ENCODE results near the gene PLA2G10.
"Not testable (repeated sequence)": the region's sequence is repeated elsewhere in the genome, so short reads cannot be mapped to it uniquely, and the experiment has no call there.

The PLA2G10 gene, protein sequence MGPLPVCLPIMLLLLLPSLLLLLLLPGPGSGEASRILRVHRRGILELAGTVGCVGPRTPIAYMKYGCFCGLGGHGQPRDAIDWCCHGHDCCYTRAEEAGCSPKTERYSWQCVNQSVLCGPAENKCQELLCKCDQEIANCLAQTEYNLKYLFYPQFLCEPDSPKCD

DNA sequence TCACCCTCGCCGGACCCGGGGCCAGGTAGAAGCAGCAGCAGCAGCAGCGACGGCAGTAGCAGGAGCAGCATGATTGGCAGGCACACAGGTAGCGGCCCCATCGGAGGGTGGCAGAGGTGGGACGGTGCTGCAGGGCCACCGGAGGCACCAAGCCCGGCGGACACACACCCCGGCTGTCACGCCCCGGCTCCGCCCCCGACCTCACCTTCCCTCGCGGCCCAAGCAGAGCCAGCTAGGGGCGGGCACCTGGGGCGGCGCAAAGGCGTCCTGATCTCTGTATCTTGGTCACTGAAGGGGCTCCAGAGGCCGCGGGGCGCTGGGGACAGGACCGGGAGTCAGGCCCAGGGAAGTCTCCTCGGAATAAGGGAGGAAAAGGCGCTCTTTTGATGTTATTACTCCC, at the start of gene PLA2G10:
TSS of gene PLA2G10 (minus strand) at position 180 of the 400 bp plus-strand sequence. CDS start at position 101, 79 bp downstream.
- not testable (repeated sequence) for DNase-seq

DNA sequence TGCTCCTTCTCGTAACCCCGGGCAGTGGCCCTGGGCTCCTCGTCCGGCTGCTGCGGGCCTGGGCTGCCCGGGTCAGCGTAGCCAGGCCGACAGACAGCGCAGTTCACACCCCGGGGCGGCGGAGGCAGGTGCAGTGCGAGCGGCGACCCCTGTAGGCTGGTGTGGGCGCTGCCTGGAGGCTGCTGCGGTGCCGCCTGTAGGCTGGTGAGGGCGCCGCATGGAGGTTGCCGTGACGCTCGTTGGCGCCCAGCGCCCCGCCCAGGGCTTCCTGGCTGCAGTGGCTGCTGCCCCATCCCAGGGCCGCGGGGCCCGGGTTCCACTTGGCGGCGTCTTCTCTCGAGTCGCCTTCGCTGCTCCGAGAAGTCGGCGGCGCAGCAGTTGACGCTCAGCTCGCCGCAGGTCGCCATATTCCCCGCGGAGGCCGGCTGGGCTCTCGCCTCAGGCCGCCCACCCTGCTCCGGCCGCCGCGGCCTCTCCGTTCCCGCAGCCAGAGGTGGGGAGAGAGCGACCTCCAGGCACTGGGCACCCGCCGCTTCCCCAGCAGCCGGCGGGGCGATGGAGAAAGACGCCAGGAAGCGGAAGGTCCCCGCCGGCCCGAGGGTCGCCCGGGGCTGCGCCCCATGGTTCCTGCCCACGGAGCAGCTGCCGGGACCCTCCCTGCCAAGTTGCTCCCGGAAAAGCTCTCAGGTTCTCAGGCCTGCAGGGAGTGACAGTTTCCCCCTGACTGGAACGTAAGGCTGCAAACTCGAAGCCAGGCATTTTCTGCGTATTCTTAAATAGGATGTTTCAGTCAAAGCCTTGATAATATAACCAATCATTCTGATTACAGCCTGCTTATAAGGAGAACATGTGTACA, 48.4 kb upstream of the PLA2G10 start, which contains the start of gene NPIPA2:
TSS of gene NPIPA2 (plus strand) at position 261 of the 856 bp plus-strand sequence. CDS start 5,533 bp downstream, outside the sequence.
- not testable (repeated sequence) for DNase-seq

DNA sequence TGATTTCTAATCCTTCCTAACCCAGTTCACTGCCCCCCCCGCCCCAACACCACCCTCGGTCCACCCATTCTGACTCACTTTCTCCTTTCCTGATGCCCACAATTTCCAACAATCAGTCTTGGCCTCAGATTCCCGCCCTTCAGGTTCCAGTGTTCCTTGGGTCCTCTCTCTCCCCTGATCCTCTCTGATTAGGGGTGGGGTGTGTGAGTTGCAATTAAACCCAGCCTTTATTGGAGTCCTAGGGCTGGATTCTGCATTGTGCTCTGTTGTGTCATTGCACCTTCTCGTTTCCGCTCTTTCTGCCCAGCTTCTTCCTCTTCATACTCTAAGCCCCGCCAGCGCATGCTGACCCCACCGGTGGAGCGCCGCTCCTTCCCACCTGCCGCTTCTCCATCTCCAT, 47.7 kb upstream of the PLA2G10 start:
- not testable (repeated sequence) for DNase-seq

DNA sequence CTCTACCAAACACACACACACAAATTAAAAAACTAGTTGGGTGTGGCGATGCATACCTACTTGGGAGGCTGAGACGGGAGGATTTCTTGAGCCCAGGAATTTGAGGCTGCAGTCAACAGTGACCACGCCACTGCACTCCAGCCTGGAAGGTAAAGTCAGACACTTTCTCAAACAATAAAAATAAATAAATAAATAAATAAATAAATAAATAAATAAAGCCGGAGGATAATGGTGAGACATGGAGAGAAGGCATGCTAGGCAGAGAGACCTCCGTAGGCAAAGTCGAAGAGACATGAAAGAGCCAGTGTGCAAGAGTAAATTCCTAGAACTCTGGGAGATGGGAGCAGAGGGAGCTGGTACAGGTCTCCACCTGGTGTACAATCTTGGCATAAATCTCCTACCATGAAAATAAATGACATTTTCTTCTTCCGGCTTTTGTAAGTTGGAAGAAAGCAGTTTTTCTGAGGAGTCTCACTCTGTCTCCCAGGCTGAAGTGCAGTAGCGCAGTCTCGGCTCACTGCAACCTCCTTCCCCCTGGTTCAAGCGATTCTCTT, 46.8 kb upstream of the PLA2G10 start:
- DNase-seq: not testable (repeated sequence)

DNA sequence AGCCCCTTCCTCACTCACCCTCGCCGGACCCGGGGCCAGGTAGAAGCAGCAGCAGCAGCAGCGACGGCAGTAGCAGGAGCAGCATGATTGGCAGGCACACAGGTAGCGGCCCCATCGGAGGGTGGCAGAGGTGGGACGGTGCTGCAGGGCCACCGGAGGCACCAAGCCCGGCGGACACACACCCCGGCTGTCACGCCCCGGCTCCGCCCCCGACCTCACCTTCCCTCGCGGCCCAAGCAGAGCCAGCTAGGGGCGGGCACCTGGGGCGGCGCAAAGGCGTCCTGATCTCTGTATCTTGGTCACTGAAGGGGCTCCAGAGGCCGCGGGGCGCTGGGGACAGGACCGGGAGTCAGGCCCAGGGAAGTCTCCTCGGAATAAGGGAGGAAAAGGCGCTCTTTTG, 39.1 kb upstream of the PLA2G10 start:
- not testable (repeated sequence) for DNase-seq

DNA sequence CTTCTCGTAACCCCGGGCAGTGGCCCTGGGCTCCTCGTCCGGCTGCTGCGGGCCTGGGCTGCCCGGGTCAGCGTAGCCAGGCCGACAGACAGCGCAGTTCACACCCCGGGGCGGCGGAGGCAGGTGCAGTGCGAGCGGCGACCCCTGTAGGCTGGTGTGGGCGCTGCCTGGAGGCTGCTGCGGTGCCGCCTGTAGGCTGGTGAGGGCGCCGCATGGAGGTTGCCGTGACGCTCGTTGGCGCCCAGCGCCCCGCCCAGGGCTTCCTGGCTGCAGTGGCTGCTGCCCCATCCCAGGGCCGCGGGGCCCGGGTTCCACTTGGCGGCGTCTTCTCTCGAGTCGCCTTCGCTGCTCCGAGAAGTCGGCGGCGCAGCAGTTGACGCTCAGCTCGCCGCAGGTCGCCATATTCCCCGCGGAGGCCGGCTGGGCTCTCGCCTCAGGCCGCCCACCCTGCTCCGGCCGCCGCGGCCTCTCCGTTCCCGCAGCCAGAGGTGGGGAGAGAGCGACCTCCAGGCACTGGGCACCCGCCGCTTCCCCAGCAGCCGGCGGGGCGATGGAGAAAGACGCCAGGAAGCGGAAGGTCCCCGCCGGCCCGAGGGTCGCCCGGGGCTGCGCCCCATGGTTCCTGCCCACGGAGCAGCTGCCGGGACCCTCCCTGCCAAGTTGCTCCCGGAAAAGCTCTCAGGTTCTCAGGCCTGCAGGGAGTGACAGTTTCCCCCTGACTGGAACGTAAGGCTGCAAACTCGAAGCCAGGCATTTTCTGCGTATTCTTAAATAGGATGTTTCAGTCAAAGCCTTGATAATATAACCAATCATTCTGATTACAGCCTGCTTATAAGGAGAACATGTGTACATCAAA, 9.3 kb upstream of the PLA2G10 start, which contains the start of gene NPIPA3:
TSS of gene NPIPA3 (plus strand) at position 256 of the 856 bp plus-strand sequence. CDS start 5,533 bp downstream, outside the sequence.
- DNase-seq: not testable (repeated sequence)

DNA sequence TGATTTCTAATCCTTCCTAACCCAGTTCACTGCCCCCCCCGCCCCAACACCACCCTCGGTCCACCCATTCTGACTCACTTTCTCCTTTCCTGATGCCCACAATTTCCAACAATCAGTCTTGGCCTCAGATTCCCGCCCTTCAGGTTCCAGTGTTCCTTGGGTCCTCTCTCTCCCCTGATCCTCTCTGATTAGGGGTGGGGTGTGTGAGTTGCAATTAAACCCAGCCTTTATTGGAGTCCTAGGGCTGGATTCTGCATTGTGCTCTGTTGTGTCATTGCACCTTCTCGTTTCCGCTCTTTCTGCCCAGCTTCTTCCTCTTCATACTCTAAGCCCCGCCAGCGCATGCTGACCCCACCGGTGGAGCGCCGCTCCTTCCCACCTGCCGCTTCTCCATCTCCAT, 8.6 kb upstream of the PLA2G10 start:
- DNase-seq: not testable (repeated sequence)

DNA sequence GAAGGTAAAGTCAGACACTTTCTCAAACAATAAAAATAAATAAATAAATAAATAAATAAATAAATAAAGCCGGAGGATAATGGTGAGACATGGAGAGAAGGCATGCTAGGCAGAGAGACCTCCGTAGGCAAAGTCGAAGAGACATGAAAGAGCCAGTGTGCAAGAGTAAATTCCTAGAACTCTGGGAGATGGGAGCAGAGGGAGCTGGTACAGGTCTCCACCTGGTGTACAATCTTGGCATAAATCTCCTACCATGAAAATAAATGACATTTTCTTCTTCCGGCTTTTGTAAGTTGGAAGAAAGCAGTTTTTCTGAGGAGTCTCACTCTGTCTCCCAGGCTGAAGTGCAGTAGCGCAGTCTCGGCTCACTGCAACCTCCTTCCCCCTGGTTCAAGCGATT, 7.8 kb upstream of the PLA2G10 start:
- not testable (repeated sequence) for DNase-seq

DNA sequence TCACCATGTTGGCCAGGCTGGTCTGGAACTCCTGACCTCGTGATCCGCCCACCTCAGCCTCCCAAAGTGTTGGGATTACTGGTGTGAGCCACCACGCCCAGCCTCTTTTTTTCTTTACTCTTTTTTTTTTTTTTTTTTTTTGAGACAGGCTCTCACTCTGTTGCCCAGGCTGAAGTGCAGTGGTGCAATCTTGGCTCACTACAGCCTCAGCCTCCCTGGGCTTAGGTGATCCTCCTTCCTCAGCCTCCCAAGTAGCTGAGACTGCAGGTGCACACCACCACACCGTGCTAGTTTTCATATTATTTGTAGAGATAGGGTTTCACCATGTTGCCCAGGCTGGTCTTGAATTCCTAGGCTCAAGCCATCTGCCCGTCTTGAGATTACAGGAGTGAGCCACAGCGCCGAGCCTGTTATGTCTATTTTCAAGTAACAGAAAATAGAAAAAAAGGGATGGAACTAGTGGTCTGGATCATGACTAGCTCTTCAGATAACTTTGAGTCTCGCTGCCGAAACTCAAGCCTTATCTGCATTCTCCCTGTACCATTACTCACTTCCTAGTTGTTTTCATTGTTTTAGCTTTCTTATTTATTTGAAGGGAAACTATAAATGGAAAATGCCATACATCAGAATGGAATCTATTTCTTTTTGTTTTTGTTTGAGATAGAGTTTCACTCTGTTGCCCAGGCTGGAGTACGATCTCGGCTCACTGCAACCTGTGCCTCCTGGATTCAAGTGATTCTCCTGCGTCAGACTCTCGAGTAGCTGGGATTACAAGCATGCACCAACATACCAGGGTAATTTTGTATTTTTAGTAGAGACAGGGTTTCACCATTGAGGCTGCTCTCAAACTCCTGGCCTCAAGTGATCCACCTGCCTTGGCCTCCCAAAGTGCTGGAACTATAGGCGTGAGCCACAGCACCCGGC, 8.0 kb downstream of the PLA2G10 start:
- not testable (repeated sequence) for DNase-seq

DNA sequence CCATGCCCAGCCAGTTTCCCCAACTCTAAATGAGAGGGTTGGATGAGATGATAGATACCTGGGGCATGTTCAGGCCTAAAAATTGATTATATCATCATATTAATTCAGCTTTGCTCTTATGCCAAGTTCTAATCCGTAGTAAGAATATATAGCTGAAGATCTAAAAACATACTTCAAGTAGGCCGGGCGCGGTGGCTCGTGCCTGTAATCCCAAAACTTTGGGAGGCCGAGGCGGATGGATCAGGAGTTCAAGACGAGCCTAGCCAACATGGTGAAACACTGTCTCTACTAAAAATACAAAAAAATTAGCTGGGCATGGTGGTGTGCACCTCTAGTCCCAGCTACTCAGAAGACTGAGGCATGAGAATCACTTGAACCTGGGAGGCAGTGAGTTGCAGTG, 12.0 kb downstream of the PLA2G10 start:
- no peak for DNase-seq

DNA sequence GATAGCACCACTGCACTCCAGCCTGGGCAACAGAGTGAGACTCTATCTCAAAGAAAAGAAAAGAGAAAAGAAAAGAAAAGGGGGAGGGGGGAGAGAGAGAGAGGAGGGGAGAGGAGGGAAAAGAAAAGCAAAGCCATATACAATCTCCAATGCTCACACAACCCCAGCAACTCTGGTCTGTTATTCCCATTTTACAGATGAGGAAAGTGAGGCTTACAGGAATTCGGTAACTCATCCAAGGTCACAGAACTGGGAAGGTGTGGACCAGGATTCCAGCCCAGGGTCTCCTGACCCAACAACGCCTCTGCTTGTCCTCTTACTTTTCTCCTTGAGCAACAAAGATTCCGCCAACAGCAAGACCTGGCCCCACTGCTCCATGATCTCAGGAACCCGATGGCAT, 13.0 kb downstream of the PLA2G10 start:
- DNase-seq: no peak

DNA sequence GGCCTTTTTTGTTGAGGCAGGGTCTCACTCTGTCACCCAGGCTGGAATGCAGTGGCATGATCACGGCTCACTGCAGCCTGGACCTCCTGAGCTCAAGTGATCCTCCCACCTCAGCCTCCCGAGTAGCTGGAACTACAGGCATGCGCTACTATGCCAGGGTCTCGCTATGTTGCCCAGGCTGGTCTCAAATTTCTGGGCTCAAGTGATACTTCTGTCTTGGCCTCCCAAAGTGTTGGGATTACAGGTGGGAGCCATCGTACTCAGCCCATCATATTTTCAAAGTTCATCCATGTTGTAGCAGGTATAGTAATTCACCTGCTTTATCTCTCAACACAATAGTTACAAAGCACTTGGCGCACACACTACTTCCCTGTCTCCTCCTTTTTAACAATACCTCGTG, 13.7 kb downstream of the PLA2G10 start:
- DNase-seq: not testable (repeated sequence)

DNA sequence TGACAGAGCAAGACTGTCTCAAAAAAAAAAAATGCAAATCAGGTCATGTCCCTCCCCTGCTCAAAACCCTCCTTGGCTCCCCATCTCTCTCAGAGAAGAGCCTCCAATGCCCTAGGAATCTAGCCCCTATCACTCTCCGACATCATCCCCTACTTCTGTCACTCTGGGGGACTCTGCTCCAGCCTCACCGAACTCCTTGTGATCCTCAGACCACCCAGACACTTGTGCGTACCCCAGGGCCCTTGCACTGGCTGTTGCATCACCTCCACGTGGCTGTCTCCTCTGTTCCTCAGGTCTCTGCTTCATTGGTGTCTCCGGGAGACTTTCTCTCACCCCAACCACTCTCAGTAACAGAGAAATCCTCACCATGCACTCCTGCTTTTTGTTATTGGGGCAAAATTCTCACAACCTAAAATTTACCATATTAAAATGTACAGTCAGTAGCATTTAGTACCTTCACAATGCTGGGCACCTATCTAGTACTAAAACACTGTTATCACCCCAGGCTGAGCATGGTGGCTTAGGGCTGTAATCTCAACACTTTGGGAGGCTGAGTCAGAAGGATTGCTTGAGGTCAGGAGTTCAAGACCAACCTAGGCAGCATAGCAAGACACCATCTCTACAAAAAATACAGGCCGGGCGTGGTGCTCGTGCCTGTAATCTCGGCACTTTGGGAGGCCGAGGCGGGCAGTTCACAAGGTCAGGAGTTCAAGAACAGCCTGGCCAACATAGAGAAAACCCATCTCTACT, 15.2 kb downstream of the PLA2G10 start:
- no peak for DNase-seq

DNA sequence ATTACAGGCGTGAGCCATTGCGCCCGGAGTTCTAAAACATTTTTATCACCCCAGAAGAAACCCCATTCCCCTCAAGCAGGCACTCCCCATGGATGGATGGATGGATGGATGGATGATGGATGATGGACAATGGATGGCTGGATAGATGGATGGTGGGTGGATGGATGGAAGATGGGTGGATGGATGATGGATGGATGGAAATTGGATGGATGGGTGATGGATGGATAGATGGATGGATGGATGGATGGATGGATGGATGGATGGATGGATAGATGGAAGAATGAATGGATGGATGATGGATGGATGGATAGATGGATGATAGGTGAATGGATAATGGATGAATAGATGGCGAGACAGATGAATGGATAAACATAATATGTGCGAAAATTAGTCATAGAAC, 16.5 kb downstream of the PLA2G10 start:
- no peak for DNase-seq

DNA sequence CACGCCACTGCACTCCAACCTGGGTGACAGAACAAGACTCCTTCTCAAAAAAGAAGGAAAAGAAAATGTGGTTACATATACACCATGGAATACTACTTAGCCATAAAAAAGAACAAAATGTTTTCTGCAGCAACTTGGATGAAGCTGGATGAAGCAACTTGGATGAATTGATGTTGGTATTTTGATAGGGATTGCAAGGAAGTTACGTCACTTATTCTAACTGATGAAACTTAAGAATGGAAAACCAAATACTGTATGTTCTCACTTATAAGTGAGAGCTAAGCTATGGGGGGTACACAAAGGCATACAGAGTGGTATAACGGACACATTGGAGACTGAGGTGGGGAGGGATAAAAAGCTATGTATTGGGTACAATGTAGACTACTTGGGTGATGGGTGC, 17.5 kb downstream of the PLA2G10 start:
- DNase-seq: no peak

DNA sequence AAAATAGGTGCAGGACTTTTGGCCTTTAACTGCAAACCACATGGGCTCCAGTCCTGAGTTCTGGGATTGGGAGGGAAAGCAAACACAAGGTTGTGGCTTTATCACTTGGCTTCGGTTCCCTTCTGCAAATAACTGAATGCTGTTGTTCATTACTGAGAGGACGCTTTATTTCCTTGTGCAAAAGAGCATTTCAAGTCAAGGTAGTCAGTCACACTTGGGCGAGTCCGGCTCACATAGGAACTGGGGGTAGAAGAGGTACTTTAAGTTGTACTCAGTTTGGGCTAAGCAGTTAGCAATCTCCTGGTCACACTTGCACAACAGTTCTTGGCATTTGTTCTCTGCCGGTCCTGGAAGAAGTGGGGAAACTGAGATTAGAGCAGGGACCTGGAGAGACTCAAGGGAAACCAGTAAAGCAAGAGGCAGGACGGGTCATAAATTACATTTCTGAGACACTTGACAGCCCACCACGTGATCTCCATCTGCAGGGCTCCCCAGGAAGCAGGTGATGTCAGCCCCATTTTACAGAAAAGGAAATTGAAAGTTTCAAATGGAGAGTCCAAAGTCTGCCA, 21.6 kb downstream of the PLA2G10 start:
- DNase-seq: no peak

DNA sequence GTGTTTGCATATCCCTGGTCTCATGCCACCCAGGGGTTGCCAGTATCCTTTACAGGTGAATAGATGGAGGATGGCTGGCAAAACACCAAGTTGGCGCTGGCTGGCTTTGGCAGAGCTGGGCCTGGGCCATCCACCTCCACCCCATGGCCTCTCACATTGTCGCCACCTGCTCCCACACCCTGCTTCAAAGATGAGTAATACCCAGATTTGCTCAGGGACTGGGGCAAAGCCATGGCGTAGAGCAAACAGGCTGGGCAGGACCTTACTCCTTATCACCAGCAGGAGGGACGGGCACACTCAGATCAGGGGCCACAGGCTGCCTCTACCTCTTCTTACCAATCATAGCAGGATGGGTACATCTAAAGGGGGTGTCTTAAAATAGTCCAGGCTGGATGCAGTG, 24.3 kb downstream of the PLA2G10 start:
- DNase-seq: no peak

DNA sequence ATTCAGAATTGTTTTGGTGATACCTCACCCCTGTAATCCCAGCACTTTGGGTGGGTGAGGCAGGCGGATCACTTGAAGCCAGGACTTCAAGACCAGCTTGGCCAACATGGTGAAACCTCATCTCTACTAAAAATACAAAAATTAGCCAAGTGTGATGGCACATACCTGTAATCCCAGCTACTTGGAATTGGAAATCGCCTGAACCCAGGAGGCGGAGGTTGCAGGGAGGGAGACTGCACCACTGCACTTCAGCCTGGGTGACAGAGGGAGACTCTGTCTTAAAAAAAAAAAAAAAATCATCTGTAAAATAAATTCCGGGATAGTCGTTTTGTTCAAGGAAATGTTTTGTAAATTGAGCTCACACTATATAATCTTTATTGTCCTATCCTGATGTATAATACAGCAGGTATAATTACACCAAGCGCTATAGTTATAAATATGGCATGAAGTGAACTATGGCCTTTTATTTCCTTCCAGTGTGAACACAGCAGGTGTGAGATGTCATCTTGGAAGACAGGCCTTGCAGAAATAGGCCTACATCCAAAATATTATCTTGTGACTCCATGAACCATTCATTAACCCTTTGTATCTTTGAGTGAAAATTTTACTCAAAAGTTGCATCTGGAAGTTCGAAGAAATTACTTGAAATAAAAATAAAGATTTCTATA, 25.4 kb downstream of the PLA2G10 start:
- no peak for DNase-seq

DNA sequence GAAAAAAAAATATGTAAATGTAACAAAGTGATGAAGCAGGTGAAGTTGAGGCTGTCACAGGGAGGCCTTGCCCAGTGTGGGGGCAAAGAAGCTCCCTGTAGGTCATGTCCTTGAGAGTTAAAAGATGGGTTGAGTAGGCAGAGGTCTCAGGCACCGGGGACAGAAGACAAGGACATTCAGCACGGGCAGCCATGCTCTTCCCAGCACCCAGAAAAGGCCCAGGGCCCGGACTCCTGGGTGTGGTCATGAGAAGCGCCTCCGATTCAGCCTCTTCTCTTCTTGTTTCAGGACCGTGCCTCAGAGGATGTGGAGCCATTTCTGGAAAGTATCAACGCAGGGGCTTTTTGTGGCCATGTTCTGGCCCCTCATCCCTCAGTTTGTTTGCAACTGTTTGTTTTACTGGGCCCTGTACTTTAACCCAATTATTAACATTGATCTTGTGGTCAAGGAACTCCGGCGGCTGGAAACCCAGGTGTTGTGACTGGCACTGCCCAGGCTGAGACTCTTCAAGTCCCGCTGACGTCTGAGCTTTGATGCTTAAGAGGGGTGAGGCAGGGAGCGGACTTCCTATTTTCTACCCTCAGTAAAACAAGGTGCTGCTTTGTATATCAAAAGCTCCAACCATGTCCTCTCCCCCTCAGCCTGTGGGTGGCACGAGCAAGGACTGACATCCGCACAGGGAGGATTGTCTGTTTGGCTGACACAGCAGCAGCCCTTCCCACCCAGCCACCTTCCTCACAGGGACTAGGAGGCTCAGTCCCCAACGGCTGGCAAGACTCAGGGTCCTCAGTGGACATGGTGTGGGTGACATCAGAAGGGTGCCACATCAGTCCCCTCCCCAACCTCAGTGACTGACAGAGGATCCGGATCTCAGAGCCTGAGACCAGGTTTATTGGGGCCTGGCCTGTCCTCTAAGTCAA, 26.5 kb downstream of the PLA2G10 start:
- DNase-seq: no peak

Measured in CD4-positive, alpha-beta T cell treated with Interleukin-17A for 4 hours (primary cell).